Thyroid gland (tissue), 4 donors: ENCODE measurements around the gene UGT3A1.
"Not testable (repeated sequence)": the region's sequence is repeated elsewhere in the genome, so short reads cannot be mapped to it uniquely, and the experiment has no call there.

Source experiments
- CTCF ChIP-seq, 6 experiments: fragments of 200-600 bp in 3 of 6; fragments of 450-650 bp in 3 of 6; sonication (generic) in 3 of 6; IDR thresholded peaks; one replicate each; pipeline ENCODE4 v1.5.1; 2016 to 2019; ENCODE audit warnings: antibody characterized with exemption in 6 of 6, mild to moderate bottlenecking in 2 of 6, inconsistent platforms in 1 of 6, moderate library complexity in 1 of 6
- POLR2A ChIP-seq, 2 donors: fragments of 450-650 bp; IDR thresholded peaks; one replicate each; pipeline ENCODE4 v1.6.1; 2017; ENCODE audit warnings: antibody characterized with exemption in 2 of 2, mild to moderate bottlenecking in 2 of 2, moderate library complexity in 1 of 2

- TF ChIP-seq CTCF, POLR2A (IDR thresholded peaks at IDR 0.05): not testable (repeated sequence)
Measured at GRCh38 chr5:35976859-35977258, 14.3 kb downstream of the UGT3A1 start.
